Erythroblast (primary cell): ENCODE data around the gene LPCAT4.
A peak's percentile ranks its signal among the peaks of the same experiment; 100 is the strongest.

Experiments used
- DNase-seq, 2 experiments: peaks; one replicate each; lab custom pipeline; 2025; lab: John Stamatoyannopoulos, UW
- GATA1 ChIP-seq: IDR thresholded peaks from 2 replicates; pipeline ENCODE4 v1.6.1; 2011; ENCODE audit warnings: low read depth, mild to moderate bottlenecking, control low read depth, low read length, moderate library complexity
- POLR2A ChIP-seq: IDR thresholded peaks from 2 replicates; pipeline ENCODE4 v1.6.1; 2011; ENCODE audit warnings: mild to moderate bottlenecking, low read length

Gene LPCAT4

DNA sequence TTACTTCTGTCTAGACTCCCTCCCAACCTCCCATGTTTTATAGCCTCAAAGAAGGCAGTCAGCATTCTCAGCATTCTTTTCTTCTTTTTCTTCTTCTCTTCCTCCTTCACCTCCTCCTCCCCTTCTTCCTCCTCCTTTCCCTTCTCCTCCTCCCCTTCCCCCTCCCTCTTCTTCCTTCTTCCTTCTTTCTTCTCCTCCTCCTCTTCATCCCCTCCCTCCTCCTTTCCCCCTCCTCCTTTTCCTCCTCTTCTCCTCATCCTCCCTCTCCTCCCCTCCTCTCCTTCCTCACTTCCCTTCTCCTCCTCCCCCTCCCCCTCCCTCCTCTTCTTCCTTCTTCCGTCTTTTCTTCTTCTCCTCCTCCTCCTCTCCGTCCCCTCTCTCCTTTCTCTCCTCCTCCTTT, 3.6 kb upstream of the LPCAT4 start:
- no peak for DNase-seq
- TF ChIP-seq POLR2A (no peak), GATA1 (no peak)

DNA sequence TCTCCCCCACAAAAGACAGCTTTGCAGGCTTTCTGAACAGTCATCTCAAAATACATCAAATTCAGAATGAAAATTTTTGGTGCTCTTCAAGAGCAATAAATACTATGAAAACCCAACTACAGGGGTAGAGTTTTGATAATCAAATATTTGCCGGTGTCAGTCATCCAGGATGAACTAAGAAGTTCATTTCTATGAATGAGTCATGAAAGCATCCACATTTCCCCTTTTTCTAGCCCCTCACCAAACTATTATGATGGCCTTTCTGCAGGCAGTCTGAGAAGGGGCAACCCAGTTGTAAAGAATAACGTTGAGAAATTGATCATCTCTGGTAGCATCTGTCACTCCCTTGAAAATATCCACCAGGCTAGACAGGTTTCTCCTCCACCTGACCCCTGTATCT, 3.1 kb upstream of the LPCAT4 start:
- no peak for DNase-seq
- TF ChIP-seq GATA1 (no peak), POLR2A (no peak)

DNA sequence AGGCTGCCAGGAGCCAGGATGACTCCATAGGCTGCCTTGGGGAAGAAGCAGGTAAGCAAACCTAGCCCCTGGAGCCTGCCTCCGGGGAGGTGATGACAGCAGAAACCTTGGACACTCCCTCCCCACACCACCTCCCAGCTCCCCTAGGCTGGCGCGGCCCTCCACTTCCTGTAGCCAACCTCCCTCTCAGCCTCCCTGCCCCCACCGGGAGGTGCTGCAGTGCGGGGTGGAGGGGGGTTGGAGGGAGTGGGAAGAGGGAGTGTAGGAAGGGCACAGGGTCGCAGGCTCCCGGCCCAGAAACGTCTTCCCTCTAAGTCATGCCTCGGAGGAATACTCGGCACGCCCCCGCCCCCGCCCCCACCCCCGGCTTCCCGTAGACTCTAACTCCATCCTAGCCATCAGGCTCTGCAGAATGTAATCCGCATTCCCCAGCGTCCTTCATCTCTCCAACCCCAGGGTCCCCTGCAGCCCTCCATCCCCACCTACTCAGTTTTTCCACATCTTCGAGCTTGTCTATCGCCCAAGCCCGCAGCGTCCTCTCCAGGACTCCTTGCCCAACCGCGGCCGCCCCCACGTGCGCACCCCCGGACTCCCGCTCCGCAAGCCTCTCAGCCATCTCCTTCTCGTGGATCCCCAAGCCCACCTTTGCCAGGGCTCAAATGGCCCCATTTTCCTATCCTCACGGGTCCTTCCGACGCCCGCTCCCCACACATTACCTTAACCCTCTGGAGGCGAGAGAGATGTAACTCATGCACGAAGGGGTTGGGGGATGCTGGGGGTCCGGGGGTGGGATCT, 528 bp downstream of the LPCAT4 start:
- TF ChIP-seq POLR2A (no peak), GATA1 (no peak)
- peak; percentile 49 to 54 for DNase-seq

DNA sequence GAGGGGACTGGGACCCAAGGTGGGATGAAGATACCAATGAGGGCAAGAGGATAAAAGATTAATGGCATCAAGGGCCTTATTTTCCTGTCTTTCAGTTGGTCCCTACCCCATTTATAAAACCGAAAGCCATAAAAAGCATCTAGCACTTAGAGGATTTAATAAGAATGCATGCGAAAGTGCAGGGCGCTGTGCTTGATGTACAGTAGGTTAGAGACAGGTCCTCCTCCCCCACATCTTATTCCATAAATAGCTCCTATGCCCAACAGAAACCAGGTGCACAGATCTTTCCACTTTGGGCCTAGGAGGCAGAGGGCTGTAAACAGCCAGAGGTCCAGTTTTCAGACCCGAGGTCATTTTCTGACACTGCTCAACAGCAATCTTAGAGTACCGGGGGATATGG, 1.2 kb downstream of the LPCAT4 start:
- TF ChIP-seq GATA1 = no peak
- TF ChIP-seq POLR2A = no peak
- no peak for DNase-seq

DNA sequence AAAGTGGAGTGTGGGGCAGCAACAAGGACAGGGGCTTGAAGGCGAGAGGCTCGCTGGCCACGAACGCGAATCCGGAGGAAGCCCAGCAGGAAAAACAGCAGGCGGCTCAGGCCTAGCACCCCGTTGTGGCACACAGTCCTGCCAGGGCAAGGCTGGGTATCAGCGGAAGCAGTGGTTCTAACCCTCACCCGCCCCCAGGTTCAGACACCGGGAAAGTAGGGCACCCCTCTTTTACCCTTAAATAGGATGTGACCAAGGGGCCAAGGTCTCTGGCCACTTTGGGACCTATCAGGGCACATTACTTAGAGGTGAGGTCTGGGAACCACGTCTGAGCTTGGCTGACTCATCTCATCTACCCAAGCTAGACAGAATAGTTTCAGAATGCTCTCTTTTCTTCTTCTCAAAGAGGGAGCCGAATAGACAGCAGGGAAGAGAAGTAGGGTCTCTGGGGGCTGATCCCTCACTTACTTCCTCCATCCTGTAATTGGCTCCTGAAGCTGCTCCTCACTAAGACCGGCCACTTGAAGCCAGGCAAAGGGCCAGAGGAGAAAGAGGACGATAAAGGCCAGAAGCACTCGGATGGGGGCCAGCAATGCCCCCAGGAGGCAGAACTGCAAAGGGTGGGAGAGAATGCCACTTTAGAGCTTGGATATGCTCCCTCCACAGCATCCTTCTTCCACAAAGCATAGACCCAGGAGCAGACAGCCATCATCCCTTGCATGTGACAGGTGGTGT, 1.7 kb downstream of the LPCAT4 start:
- no peak for TF ChIP-seq GATA1
- TF ChIP-seq POLR2A = no peak
- no peak for DNase-seq

DNA sequence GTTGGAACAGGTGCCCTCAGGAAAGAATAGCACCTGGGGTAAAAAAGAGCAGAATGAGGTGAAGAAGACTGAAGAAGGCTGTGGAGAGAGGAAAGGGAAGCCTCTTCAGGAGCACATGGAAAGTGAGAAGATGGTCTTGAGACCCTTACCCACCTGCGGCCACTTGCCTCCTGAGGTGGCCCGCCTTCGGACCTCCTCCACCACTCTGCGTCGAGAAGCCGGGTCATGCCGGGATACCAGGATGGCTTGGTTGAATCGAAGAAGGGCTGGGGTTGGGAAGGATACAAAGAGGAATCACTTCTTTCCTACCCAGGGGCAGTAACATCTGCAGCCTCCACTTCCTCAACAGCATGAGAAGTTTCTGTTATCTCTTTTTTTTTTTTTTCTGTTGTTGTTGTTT, 3.0 kb downstream of the LPCAT4 start:
- no peak for DNase-seq
- TF ChIP-seq POLR2A = no peak
- no peak for TF ChIP-seq GATA1

DNA sequence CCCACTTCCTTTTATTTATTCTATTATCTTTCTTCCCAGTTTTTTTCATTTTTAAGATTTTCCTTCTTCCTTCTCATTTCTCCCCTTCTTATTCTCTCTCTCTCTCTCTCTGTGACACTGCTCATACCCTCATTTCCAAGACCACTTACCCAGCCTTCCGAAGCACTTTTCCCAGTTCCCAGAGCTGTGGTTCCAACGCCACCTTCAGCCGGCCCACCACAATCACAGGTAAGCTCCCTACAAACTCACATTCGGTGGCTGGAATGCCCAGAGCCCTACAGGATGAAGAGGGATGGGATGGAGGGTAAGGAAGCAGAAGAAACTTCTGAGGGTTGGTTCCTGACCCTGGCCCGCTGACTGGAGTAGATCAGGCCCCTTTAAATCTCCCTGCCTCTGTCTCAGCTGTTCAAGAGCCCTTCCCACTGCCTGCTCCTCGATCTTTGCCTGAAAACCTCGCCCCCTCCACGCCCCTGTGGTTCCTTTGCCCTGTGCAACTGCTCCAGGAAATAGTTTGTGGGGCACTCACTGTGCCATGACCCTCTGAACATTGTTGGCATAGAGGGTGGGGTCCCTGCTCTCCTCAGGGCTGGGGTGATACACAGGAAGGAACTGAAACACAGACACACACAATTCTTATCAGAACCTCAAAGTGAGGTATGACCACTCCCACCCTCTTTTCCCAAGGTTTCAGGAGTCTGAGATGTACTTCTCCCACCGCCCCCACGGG, 4.8 kb downstream of the LPCAT4 start:
- TF ChIP-seq GATA1 (no peak), POLR2A (no peak)
- no peak for DNase-seq

DNA sequence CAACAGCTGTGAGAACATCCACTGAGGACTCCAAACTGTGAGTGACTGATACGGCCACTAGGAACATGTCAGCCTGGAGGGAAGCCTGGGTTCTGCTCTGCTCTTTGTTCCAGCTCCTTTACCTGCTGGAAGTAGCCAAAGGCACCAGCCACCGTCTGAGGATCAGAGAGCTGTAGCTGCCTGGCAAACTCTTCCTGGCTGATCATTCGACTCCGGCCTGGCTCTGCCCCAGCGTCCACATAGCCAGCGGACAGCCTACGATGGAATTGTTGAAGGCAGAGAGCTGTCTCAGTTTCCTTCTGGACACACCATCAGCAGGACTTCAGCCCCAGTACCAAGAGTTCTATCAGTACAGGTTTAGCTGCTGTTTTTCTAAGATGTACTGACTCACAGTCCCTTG, 5.7 kb downstream of the LPCAT4 start:
- no peak for DNase-seq
- TF ChIP-seq POLR2A (no peak), GATA1 (no peak)

DNA sequence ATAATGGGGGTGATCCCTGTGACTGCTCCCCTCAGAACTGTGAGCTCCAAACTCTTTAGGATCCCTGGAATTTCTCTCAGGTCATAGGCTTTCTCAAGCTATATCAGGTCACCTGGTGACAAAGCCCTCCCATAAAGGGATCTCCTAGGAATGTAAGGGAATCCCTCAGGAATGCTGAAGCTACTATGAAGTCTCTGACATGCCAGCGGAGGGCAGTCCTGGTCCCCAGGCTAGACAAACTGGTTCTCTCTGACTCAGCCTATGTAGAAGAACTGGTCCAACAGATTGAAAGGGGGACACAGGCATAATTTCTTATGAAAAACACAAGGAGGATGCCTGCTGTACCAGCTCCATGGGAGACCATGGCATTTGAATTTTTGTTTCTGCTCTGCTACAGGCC, 6.7 kb downstream of the LPCAT4 start:
- TF ChIP-seq POLR2A = no peak
- no peak for TF ChIP-seq GATA1

DNA sequence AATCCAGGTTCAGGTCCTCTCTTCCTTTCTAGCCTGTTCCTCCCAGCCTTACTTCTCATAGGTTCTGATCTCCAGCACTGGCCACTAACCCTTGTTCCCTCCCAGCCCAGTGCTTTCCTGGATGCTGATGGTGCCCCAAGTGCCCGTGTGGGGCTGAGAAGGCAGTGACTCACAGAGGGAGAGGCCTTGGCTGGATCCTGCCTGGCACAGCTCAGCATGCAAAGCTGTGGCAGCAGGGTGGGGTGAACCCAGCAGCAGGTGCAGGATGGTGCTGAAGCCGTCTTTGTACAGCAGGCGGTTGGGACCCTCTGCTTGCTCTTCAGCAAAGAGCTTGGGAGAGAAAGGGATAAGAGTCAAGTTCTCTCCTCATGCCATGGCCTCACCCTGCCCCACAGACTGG, 7.6 kb downstream of the LPCAT4 start:
- no peak for DNase-seq
- TF ChIP-seq POLR2A (no peak), GATA1 (no peak)

More for the DNA sequence above, 6.7 kb downstream of the LPCAT4 start:
- DNase-seq = no peak

DNA sequence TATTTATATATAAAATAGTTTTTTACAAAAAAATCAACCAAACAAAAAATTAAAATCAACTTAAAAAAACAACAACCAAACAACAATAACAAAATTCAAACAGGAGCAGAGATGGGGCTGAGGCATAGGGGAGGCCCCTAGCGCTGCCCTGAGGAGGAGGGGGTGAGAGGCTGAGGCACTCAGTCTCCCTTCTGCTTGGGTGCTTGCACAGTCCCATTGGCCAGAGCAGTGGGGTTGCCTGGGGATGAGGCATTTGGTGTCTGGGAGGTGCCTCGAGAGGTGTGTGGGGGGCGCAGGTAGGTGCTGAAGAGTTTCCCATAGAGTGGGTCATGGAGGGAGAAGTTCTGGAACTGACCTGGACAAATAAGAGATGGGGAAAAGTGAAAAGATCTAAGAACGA, 8.0 kb downstream of the LPCAT4 start:
- no peak for DNase-seq
- TF ChIP-seq GATA1 (no peak), POLR2A (no peak)

DNA sequence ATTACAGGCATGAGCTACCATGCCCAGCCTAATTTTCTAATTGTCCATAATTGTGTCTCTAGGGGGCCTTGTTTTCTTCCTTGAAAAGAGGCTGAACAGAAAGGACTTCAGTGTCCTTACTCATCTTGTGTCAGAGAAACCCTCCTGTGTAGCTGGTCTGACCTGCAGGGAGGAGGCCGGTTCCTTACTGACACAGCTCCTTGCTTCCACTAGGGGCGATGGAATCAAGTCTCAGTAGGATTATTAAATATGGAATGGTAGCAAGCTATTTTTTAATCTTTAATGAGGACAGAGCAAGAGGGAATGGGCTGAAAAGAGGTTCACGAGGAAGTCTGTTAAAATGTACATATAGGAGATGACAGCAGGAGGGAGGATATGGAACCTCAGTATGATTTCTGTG, 8.6 kb downstream of the LPCAT4 start:
- DNase-seq = peak; percentile 9 to 16

DNA sequence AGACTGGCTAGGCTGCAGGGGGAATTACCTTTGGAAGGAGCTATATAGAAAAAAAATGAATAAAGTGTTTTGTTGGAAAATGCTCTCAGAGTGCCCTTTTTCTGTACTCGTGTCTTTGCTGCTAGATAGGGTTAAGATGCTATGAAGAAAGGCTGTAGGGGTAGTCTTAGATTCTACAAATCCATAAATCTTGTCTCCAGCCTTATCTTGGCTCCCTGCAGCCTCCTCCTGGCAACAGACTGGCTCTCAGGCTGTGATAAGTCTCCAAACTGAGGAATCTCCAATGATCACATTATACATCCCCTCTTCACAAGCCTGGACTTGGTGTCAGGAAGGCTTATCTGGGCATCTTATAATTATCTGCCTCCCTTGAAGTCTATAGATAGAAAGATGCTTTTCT, 9.3 kb downstream of the LPCAT4 start:
- TF ChIP-seq GATA1 = no peak
- TF ChIP-seq POLR2A = no peak
- DNase-seq = no peak

More for the DNA sequence above, 8.6 kb downstream of the LPCAT4 start:
- TF ChIP-seq GATA1 (no peak), POLR2A (no peak)

DNA sequence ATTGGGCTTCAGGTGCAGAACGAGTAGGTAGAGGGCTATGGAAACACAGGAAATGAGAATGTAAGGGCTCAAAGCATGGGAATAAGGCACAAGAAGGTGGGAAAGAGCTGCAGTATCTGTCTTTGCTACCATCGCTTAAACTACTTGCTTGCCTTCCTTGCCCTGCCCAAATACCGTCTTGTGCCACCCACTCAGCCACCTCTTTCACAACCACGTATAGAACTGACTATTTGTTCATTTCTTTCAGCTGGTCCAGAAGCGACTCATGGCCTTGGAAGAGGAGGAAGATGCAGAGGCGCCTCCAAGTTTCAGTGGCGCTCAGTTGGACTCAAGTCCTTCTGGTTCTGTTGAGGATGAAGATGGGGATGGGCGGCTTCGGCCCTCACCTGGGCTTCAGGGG, 11.8 kb downstream of the LPCAT4 start:
- no peak for DNase-seq
- TF ChIP-seq POLR2A (no peak), GATA1 (no peak)
